DND-41 (cell line): ENCODE measurements around the gene IL17RD.

Experiments used
- ATAC-seq: fragments of 200-7000 bp; cut with Tn5 transposase; 3 replicates; pipeline ENCODE4 v1.9.1; 2021; ENCODE audit warnings: low read depth; ENCODE audit not compliant: insufficient read depth
- DNase-seq: peaks from one replicate; pipeline ENCODE4 v3.0.0-alpha.2; 2020
- H2AFZ ChIP-seq: 2 replicates; pipeline ENCODE4 v1.6.0; 2012; ENCODE audit warnings: low read depth, low read length
- H3K27ac ChIP-seq: 2 replicates; pipeline ENCODE4 v1.5.1; 2012; ENCODE audit warnings: low read length, inconsistent platforms
- H3K27me3 ChIP-seq: fragments of 200-600 bp; sonication (generic); 2 replicates; pipeline ENCODE4 v1.6.0; 2012; ENCODE audit warnings: low read length, mild to moderate bottlenecking, inconsistent platforms; ENCODE audit not compliant: insufficient read depth, poor library complexity
- H3K36me3 ChIP-seq: 2 replicates; pipeline ENCODE4 v1.5.1; 2012; ENCODE audit warnings: low read length, inconsistent platforms; ENCODE audit not compliant: insufficient read depth
- H3K4me1 ChIP-seq: 2 replicates; pipeline ENCODE4 v1.5.1; 2012; ENCODE audit warnings: mild to moderate bottlenecking, low read length; ENCODE audit not compliant: insufficient read depth
- H3K4me2 ChIP-seq: 2 replicates; pipeline ENCODE4 v1.6.0; 2012; ENCODE audit warnings: mild to moderate bottlenecking, moderate library complexity, low read length, inconsistent platforms; ENCODE audit not compliant: insufficient read depth
- H3K4me3 ChIP-seq, 2 experiments: fragments of 200-600 bp in 1 of 2; shearing (Covaris generic) in 1 of 2; 2 replicates each; pipeline ENCODE4 v1.5.1; 2012 to 2016; ENCODE audit warnings: inconsistent platforms in 2 of 2, low read length in 2 of 2, mild to moderate bottlenecking in 2 of 2, low read depth in 1 of 2, moderate library complexity in 1 of 2
- H3K79me2 ChIP-seq: 2 replicates; pipeline ENCODE4 v1.6.0; 2012; ENCODE audit warnings: low read length, inconsistent platforms; ENCODE audit not compliant: insufficient read depth
- H3K9ac ChIP-seq: 2 replicates; pipeline ENCODE4 v1.6.0; 2012; ENCODE audit warnings: low read depth, mild to moderate bottlenecking, inconsistent platforms, low read length, moderate library complexity
- H3K9me3 ChIP-seq: 2 replicates; pipeline ENCODE4 v1.5.1; 2012; ENCODE audit warnings: low read length, moderate library complexity, mild to moderate bottlenecking, inconsistent platforms; ENCODE audit not compliant: insufficient read depth, severe bottlenecking
- H4K20me1 ChIP-seq: 2 replicates; pipeline ENCODE4 v1.6.0; 2012; ENCODE audit warnings: low read length; ENCODE audit not compliant: insufficient read depth
- EZH2 ChIP-seq: IDR thresholded peaks from 3 replicates; pipeline ENCODE4 v1.6.1; 2012; ENCODE audit warnings: borderline replicate concordance, low read depth, mild to moderate bottlenecking, moderate library complexity, low read length, inconsistent platforms; ENCODE audit not compliant: severe bottlenecking
- TF ChIP-seq, protein P1 (sequence below): IDR thresholded peaks from 2 replicates; pipeline ENCODE4 v1.5.1; 2012; ENCODE audit warnings: borderline replicate concordance, low read length, moderate library complexity, mild to moderate bottlenecking; ENCODE audit not compliant: poor library complexity, severe bottlenecking; ENCODE audit errors: extremely low read depth

The IL17RD gene

DNA sequence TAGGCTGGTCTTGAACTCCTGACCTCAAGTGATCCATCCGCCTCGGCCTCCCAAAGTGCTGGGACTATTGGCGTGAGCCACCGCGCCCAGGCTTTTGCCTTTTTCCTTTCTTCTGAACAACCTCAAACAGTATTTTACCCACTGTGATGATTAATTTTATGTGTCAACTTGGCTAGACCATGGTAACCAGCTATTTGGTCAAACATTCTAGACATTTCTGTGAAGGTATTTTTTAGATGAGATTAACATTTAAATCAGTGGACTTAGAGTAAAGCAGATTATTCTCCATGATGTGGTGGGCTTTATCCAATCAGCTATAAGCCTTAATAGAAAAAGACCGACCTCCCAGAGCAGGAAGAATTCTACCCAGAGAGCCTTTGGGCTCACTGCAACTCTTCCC lies 98.7 kb downstream of the IL17RD start:
- Histone ChIP-seq H3K9me3 (no peaks in the 10 kb centered on the region), H3K4me1 (no peaks in the 10 kb centered on the region), H3K9ac (no peak overlapping the region), H4K20me1 (no peaks in the 10 kb centered on the region), H3K4me2 (no peak overlapping the region), H3K4me3 (no peak overlapping the region), H3K79me2 (no peaks in the 10 kb centered on the region), H3K36me3 (no peaks in the 10 kb centered on the region), H3K27ac (no peak overlapping the region), H2AFZ (no peak overlapping the region), H3K27me3 (no peaks in the 10 kb centered on the region)
- TF ChIP-seq EZH2: no peak
- TF ChIP-seq, protein P1, sequence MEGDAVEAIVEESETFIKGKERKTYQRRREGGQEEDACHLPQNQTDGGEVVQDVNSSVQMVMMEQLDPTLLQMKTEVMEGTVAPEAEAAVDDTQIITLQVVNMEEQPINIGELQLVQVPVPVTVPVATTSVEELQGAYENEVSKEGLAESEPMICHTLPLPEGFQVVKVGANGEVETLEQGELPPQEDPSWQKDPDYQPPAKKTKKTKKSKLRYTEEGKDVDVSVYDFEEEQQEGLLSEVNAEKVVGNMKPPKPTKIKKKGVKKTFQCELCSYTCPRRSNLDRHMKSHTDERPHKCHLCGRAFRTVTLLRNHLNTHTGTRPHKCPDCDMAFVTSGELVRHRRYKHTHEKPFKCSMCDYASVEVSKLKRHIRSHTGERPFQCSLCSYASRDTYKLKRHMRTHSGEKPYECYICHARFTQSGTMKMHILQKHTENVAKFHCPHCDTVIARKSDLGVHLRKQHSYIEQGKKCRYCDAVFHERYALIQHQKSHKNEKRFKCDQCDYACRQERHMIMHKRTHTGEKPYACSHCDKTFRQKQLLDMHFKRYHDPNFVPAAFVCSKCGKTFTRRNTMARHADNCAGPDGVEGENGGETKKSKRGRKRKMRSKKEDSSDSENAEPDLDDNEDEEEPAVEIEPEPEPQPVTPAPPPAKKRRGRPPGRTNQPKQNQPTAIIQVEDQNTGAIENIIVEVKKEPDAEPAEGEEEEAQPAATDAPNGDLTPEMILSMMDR: no peak
- no peak for ATAC-seq
- DNase-seq: no peak

DNA sequence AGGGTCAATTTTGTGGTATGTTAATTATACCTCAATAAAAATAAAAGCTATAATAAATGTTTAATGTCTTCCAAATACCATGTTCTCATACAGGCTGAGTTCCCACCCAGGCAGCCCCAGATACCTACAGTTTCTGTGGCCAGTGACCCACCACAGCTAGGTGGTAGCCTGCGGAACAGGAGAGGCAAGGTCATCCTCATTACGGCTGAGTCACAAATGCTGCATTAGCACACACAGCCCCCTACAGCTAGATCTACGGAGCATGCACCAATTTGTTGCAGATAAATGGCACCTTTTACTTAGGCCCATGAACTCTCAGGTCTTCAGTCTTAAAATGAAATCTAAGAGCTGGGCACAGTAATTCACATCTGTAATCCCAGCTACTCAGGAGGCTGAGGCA lies 99.6 kb downstream of the IL17RD start:
- no peaks in the 10 kb centered on the region for H3K9me3 ChIP-seq
- H3K27ac ChIP-seq: no peak overlapping the region
- no peaks in the 10 kb centered on the region for H3K79me2 ChIP-seq
- H3K9ac ChIP-seq: no peak overlapping the region
- no peak for DNase-seq
- H3K4me3 ChIP-seq: no peak overlapping the region
- no peak for ATAC-seq
- H3K4me1 ChIP-seq: no peaks in the 10 kb centered on the region
- no peaks in the 10 kb centered on the region for H3K27me3 ChIP-seq
- no peaks in the 10 kb centered on the region for H4K20me1 ChIP-seq
- TF ChIP-seq EZH2: no peak
- TF ChIP-seq, protein P1: no peak
- no peaks in the 10 kb centered on the region for H3K36me3 ChIP-seq
- no peak overlapping the region for H2AFZ ChIP-seq
- H3K4me2 ChIP-seq: no peak overlapping the region

DNA sequence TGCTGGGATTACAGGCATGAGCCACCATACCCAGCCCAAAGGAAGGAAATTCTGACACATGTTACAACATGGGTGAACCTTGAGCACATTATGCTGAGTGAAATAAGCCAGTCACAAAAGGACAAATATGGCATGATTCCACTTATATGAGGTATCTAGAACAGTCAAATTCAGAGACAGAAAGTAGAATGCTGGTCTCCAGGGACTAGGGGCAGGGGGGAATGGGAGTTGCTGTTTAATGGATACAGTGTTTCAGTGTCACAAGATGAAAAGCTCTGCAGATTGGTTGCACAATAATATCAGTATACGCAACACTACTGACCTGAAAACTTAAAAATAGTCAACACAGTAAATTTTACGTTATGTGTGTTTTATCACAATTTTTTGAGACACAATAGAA lies 100.6 kb downstream of the IL17RD start:
- H3K4me3 ChIP-seq: no peak overlapping the region
- H3K9ac ChIP-seq: no peak overlapping the region
- DNase-seq: no peak
- no peak for ATAC-seq
- H3K79me2 ChIP-seq: no peaks in the 10 kb centered on the region
- TF ChIP-seq EZH2: no peak
- TF ChIP-seq, protein P1: no peak
- no peak overlapping the region for H2AFZ ChIP-seq
- H3K36me3 ChIP-seq: no peaks in the 10 kb centered on the region
- H3K9me3 ChIP-seq: no peaks in the 10 kb centered on the region
- H3K4me2 ChIP-seq: no peak overlapping the region
- H3K4me1 ChIP-seq: no peaks in the 10 kb centered on the region
- no peaks in the 10 kb centered on the region for H4K20me1 ChIP-seq
- no peak overlapping the region for H3K27ac ChIP-seq
- no peaks in the 10 kb centered on the region for H3K27me3 ChIP-seq

DNA sequence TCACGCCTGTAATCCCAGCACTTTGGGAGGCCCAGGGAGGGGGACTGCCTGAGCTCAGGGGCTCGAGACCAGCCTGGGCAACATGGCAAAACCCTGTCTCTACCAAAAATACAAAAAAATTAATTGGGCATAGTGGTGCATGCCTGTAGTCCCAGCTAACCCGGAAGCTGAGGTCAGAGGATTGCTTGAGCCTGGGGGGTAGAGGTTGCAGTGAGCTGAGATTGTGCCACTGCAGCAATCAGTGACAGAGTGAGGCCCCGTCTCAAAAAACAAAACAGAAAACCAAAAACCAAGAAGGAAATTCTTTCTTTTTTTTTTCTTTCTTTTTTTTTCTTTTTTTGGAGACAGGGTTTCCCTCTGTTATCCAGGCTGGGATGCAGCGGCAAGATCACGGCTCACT lies 101.2 kb downstream of the IL17RD start:
- Histone ChIP-seq H3K4me1 (no peaks in the 10 kb centered on the region), H3K27ac (no peak overlapping the region), H3K36me3 (no peaks in the 10 kb centered on the region), H3K79me2 (no peaks in the 10 kb centered on the region), H3K9me3 (no peaks in the 10 kb centered on the region), H3K9ac (no peak overlapping the region), H3K27me3 (no peaks in the 10 kb centered on the region), H4K20me1 (no peaks in the 10 kb centered on the region), H3K4me3 (no peak overlapping the region), H3K4me2 (no peak overlapping the region), H2AFZ (no peak overlapping the region)
- ATAC-seq (no peak), DNase-seq (no peak)
- no peak for TF ChIP-seq EZH2
- TF ChIP-seq, protein P1: no peak
